MM.1S (cell line): Measurements from ENCODE around the gene KRTAP10-5.
"Not testable (repeated sequence)": the region's sequence is repeated elsewhere in the genome, so short reads cannot be mapped to it uniquely, and the experiment has no call there.

Experiments
- DNase-seq: peaks from one replicate; pipeline ENCODE4 v3.0.0-alpha.2; 2015
- H2AFZ ChIP-seq: fragments of 300-600 bp; sonication (generic); 2 replicates; pipeline ENCODE4 v1.6.0; 2016; ENCODE audit warnings: antibody characterized with exemption, low read length
- H3F3A ChIP-seq: fragments of 300-600 bp; sonication (generic); 2 replicates; pipeline ENCODE4 v1.6.1; 2016; ENCODE audit warnings: mild to moderate bottlenecking, antibody characterized with exemption, low read length, moderate library complexity, mixed read lengths; ENCODE audit not compliant: insufficient read depth
- H3K27ac ChIP-seq: fragments of 300-600 bp; sonication (generic); 2 replicates; pipeline ENCODE4 v1.5.1; 2016; ENCODE audit warnings: mild to moderate bottlenecking, low read length
- H3K27me3 ChIP-seq: fragments of 300-600 bp; sonication (generic); replicated peaks from 2 replicates; pipeline ENCODE4 v1.6.0; 2016; ENCODE audit warnings: low read length; ENCODE audit not compliant: insufficient read depth
- H3K36me3 ChIP-seq: fragments of 300-600 bp; sonication (generic); replicated peaks from 2 replicates; pipeline ENCODE4 v1.6.1; 2016; ENCODE audit warnings: mild to moderate bottlenecking, low read length, mixed read lengths; ENCODE audit not compliant: insufficient read depth
- H3K4me1 ChIP-seq: fragments of 300-600 bp; sonication (generic); 2 replicates; pipeline ENCODE4 v1.6.1; 2016; ENCODE audit warnings: low read length, mixed read lengths
- H3K4me2 ChIP-seq: fragments of 300-600 bp; sonication (generic); 2 replicates; pipeline ENCODE4 v1.6.0; 2016; ENCODE audit warnings: low read depth, low read length
- H3K4me3 ChIP-seq: fragments of 300-600 bp; sonication (generic); 2 replicates; pipeline ENCODE4 v1.5.1; 2016; ENCODE audit warnings: low read length, mixed read lengths
- H3K79me2 ChIP-seq: fragments of 300-600 bp; sonication (generic); 2 replicates; pipeline ENCODE4 v1.6.1; 2016; ENCODE audit warnings: mixed run types, low read length, mixed read lengths
- H3K9ac ChIP-seq: fragments of 300-600 bp; sonication (generic); 2 replicates; pipeline ENCODE4 v1.6.1; 2016; ENCODE audit warnings: low read length, mixed read lengths
- H3K9me2 ChIP-seq: fragments of 300-600 bp; sonication (generic); replicated peaks from 2 replicates; pipeline ENCODE4 v1.6.1; 2016; ENCODE audit warnings: mild to moderate bottlenecking, low read length, mixed read lengths; ENCODE audit not compliant: insufficient read depth
- H3K9me3 ChIP-seq: fragments of 300-600 bp; sonication (generic); replicated peaks from 2 replicates; pipeline ENCODE4 v1.6.1; 2016; ENCODE audit warnings: mild to moderate bottlenecking, low read length, mixed read lengths; ENCODE audit not compliant: insufficient read depth
- H4K20me1 ChIP-seq: fragments of 300-600 bp; sonication (generic); 2 replicates; pipeline ENCODE4 v1.6.1; 2016; ENCODE audit warnings: mild to moderate bottlenecking, low read length, moderate library complexity, mixed read lengths; ENCODE audit not compliant: insufficient read depth
- CTCF ChIP-seq: fragments of 300-600 bp; sonication (generic); IDR thresholded peaks from 2 replicates; pipeline ENCODE4 v1.5.1; 2016; ENCODE audit warnings: antibody characterized with exemption, low read length, mixed read lengths
- EZH2 ChIP-seq: fragments of 300-600 bp; sonication (generic); optimal IDR thresholded peaks from 2 replicates; pipeline ENCODE3; 2017; ENCODE audit warnings: low read depth, mild to moderate bottlenecking, antibody characterized with exemption, low read length, mixed read lengths
- EZH2phosphoT487 ChIP-seq: fragments of 300-600 bp; sonication (generic); IDR thresholded peaks from 2 replicates; pipeline ENCODE4 v1.6.1; 2018; ENCODE audit warnings: antibody characterized with exemption, low read length

KRTAP10-5 gene

GRCh38 chr21:44552136-44552535, 28.3 kb downstream of the KRTAP10-5 start:
- Histone ChIP-seq H3K27me3 (peaks cover 98% of the 10 kb centered on the region), H3K9me2 (no peaks in the 10 kb centered on the region), H3K4me2 (no peak overlapping the region), H3K4me3 (no peak overlapping the region), H3K9ac (no peak overlapping the region), H3K79me2 (no peaks in the 10 kb centered on the region), H2AFZ (no peak overlapping the region), H3K4me1 (no peaks in the 10 kb centered on the region), H3K9me3 (no peaks in the 10 kb centered on the region), H3K27ac (no peak overlapping the region), H4K20me1 (no peaks in the 10 kb centered on the region), H3F3A (no peaks in the 10 kb centered on the region), H3K36me3 (no peaks in the 10 kb centered on the region)
- no peak for DNase-seq
- TF ChIP-seq CTCF, result no peak
- no peak for TF ChIP-seq EZH2
- TF ChIP-seq EZH2phosphoT487, result no peak

- H3K4me3 ChIP-seq, result no peak within 1 kb of the TSS
- peaks cover 98% of the 10 kb centered on the region for H3K27me3 ChIP-seq
- no peak for DNase-seq
- H3K79me2 ChIP-seq, result no peaks in the 10 kb centered on the region
- H3K9ac ChIP-seq, result no peak within 1 kb of the TSS
- no peaks in the 10 kb centered on the region for H3K9me2 ChIP-seq
- H3K9me3 ChIP-seq, result no peaks in the 10 kb centered on the region
- no peaks in the 10 kb centered on the region for H3F3A ChIP-seq
- H2AFZ ChIP-seq, result no peak within 1 kb of the TSS
- TF ChIP-seq CTCF (no peak), EZH2 (no peak), EZH2phosphoT487 (no peak)
- H3K4me2 ChIP-seq, result no peak within 1 kb of the TSS
- H3K36me3 ChIP-seq, result no peaks in the 10 kb centered on the region
- H3K27ac ChIP-seq, result no peak within 1 kb of the TSS
- H4K20me1 ChIP-seq, result no peaks in the 10 kb centered on the region
- H3K4me1 ChIP-seq, result no peaks in the 10 kb centered on the region
These were observed 29.0 kb downstream of the KRTAP10-5 start, which contains the start of gene KRTAP10-2 for GRCh38 chr21:44551340-44551961. Gene KRTAP10-2 (minus strand): TSS chr21:44551505. CDS start chr21:44551458, 47 bp downstream.

GRCh38 chr21:44550807-44551206, 29.6 kb downstream of the KRTAP10-5 start:
- no peaks in the 10 kb centered on the region for H3K79me2 ChIP-seq
- DNase-seq, result no peak
- no peak overlapping the region for H3K9ac ChIP-seq
- no peaks in the 10 kb centered on the region for H3K9me3 ChIP-seq
- H2AFZ ChIP-seq, result no peak overlapping the region
- no peaks in the 10 kb centered on the region for H3K9me2 ChIP-seq
- peaks cover 98% of the 10 kb centered on the region for H3K27me3 ChIP-seq
- H3K27ac ChIP-seq, result no peak overlapping the region
- no peaks in the 10 kb centered on the region for H3F3A ChIP-seq
- H3K36me3 ChIP-seq, result no peaks in the 10 kb centered on the region
- no peak overlapping the region for H3K4me3 ChIP-seq
- no peak overlapping the region for H3K4me2 ChIP-seq
- no peaks in the 10 kb centered on the region for H4K20me1 ChIP-seq
- no peaks in the 10 kb centered on the region for H3K4me1 ChIP-seq
- no peak for TF ChIP-seq EZH2phosphoT487
- no peak for TF ChIP-seq CTCF
- no peak for TF ChIP-seq EZH2

- not testable (repeated sequence) for H4K20me1 ChIP-seq, H3K79me2 ChIP-seq
These were observed 30.1 kb downstream of the KRTAP10-5 start for GRCh38 chr21:44550285-44550684.

More at GRCh38 chr21:44550285-44550684, 30.1 kb downstream of the KRTAP10-5 start:
- not testable (repeated sequence) for H3K9me2 ChIP-seq, H3F3A ChIP-seq, H3K4me3 ChIP-seq, H3K36me3 ChIP-seq, H3K4me2 ChIP-seq, H3K4me1 ChIP-seq, H2AFZ ChIP-seq, H3K9ac ChIP-seq, H3K27ac ChIP-seq, DNase-seq, H3K9me3 ChIP-seq
- H3K27me3 ChIP-seq, result peaks cover 98% of the 10 kb centered on the region
